Measurements from ENCODE around the gene PARP1.
A peak's percentile ranks its signal among the peaks of the same experiment; 100 is the strongest.

The PARP1 gene
- total RNA-seq: 146 to 356 (median 284) reads per million in 9 experiments

- peaks cover 43 to 53% of the 10 kb centered on the region in 2 donors for H3K4me1 Mint-ChIP-seq (ENCODE audit: low read depth in 2 of 2)
Measured at GRCh38 chr1:226407497-226408284, at the start of gene PARP1. Gene PARP1 (minus strand): TSS chr1:226408093. CDS start chr1:226407929, 164 bp downstream.

GRCh38 chr1:226457307-226457712 is 49.4 kb upstream of the PARP1 start:
- H3K4me3 Mint-ChIP-seq: peak overlapping the region; percentile 40 to 85
- H3K27me3 Mint-ChIP-seq: peaks cover 0 to 10% of the 10 kb centered on the region in 2 donors
- H3K4me1 Mint-ChIP-seq (ENCODE audit: low read depth in 2 of 2): peaks cover 10 to 11% of the 10 kb centered on the region in 2 donors
- ATAC-seq (replicated peaks): peak; percentile 93
- no peaks in the 10 kb centered on the region for H3K36me3 Mint-ChIP-seq (ENCODE audit: insufficient read depth)
- peak; percentile 55 to 59 (median 58) for DNase-seq
- H3K9me3 Mint-ChIP-seq: no peaks in the 10 kb centered on the region
- H3K27ac Mint-ChIP-seq: peak overlapping the region; percentile 52 to 72

More at GRCh38 chr1:226407497-226408284, at the start of gene PARP1:
- Mint-ChIP-seq H3K4me3 (peak within 1 kb of the TSS; percentile 90 to 95), H3K36me3 (ENCODE audit: insufficient read depth) (peaks cover 26% of the 10 kb centered on the region), H3K27me3 (no peaks in the 10 kb centered on the region), H3K9me3 (no peaks in the 10 kb centered on the region), H3K27ac (peak within 1 kb of the TSS; percentile 92 to 93)
- ATAC-seq (replicated peaks): peak; percentile 82
- DNase-seq: peak; percentile 85 to 91 (median 89)

- Mint-ChIP-seq H3K4me3 (no peak overlapping the region), H3K27me3 (peaks cover 0 to 14% of the 10 kb centered on the region in 2 donors), H3K27ac (no peak overlapping the region), H3K36me3 (ENCODE audit: insufficient read depth) (no peaks in the 10 kb centered on the region), H3K9me3 (no peaks in the 10 kb centered on the region), H3K4me1 (ENCODE audit: low read depth in 2 of 2) (peaks cover 10 to 11% of the 10 kb centered on the region in 2 donors)
- no peak for ATAC-seq (replicated peaks)
- DNase-seq: no peak
Measured at GRCh38 chr1:226455843-226456242, 48.0 kb upstream of the PARP1 start.

GRCh38 chr1:226454349-226454748 is 46.5 kb upstream of the PARP1 start:
- DNase-seq (no peak), ATAC-seq (replicated peaks) (no peak)
- Mint-ChIP-seq H3K9me3 (no peaks in the 10 kb centered on the region), H3K36me3 (ENCODE audit: insufficient read depth) (no peaks in the 10 kb centered on the region), H3K27ac (no peak overlapping the region), H3K27me3 (peaks cover 0 to 26% of the 10 kb centered on the region in 2 donors), H3K4me1 (ENCODE audit: low read depth in 2 of 2) (peaks cover 10 to 11% of the 10 kb centered on the region in 2 donors), H3K4me3 (no peak overlapping the region)

GRCh38 chr1:226453015-226453704 is 45.3 kb upstream of the PARP1 start:
- no peak overlapping the region for H3K4me3 Mint-ChIP-seq
- H3K9me3 Mint-ChIP-seq: no peaks in the 10 kb centered on the region
- ATAC-seq (replicated peaks) (no peak), DNase-seq (no peak)
- H3K27me3 Mint-ChIP-seq: peaks cover 0 to 26% of the 10 kb centered on the region in 2 donors
- peaks cover 10 to 11% of the 10 kb centered on the region in 2 donors for H3K4me1 Mint-ChIP-seq (ENCODE audit: low read depth in 2 of 2)
- peak overlapping the region in 1 of 2 donors; percentile 7 for H3K27ac Mint-ChIP-seq
- H3K36me3 Mint-ChIP-seq (ENCODE audit: insufficient read depth): no peaks in the 10 kb centered on the region

GRCh38 chr1:226450688-226451087 is 42.8 kb upstream of the PARP1 start:
- Mint-ChIP-seq H3K27me3 (peaks cover 0 to 17% of the 10 kb centered on the region in 2 donors), H3K4me1 (ENCODE audit: low read depth in 2 of 2) (peaks cover 7 to 9% of the 10 kb centered on the region in 2 donors), H3K4me3 (no peak overlapping the region), H3K27ac (no peak overlapping the region), H3K36me3 (ENCODE audit: insufficient read depth) (no peaks in the 10 kb centered on the region), H3K9me3 (no peaks in the 10 kb centered on the region)
- ATAC-seq (replicated peaks): no peak
- DNase-seq: no peak

- Mint-ChIP-seq H3K4me3 (no peak overlapping the region), H3K4me1 (ENCODE audit: low read depth in 2 of 2) (peaks cover 15 to 18% of the 10 kb centered on the region in 2 donors), H3K27ac (no peak overlapping the region), H3K9me3 (no peaks in the 10 kb centered on the region), H3K27me3 (peaks cover 0 to 16% of the 10 kb centered on the region in 2 donors), H3K36me3 (ENCODE audit: insufficient read depth) (no peaks in the 10 kb centered on the region)
- no peak for ATAC-seq (replicated peaks)
- DNase-seq: no peak
Measured at GRCh38 chr1:226449823-226450222, 41.9 kb upstream of the PARP1 start.

GRCh38 chr1:226447932-226448665 is 40.2 kb upstream of the PARP1 start:
- peaks cover 20 to 27% of the 10 kb centered on the region in 2 donors for H3K4me1 Mint-ChIP-seq (ENCODE audit: low read depth in 2 of 2)
- DNase-seq: no peak
- H3K4me3 Mint-ChIP-seq: no peak overlapping the region
- no peak overlapping the region for H3K27ac Mint-ChIP-seq
- ATAC-seq (replicated peaks): no peak
- no peaks in the 10 kb centered on the region for H3K9me3 Mint-ChIP-seq
- peaks cover 0 to 16% of the 10 kb centered on the region in 2 donors for H3K27me3 Mint-ChIP-seq
- H3K36me3 Mint-ChIP-seq (ENCODE audit: insufficient read depth): no peaks in the 10 kb centered on the region

- no peak overlapping the region for H3K4me3 Mint-ChIP-seq
- DNase-seq (no peak), ATAC-seq (replicated peaks) (no peak)
- H3K27ac Mint-ChIP-seq: peak overlapping the region; percentile 82 to 90
- H3K36me3 Mint-ChIP-seq (ENCODE audit: insufficient read depth): no peaks in the 10 kb centered on the region
- peaks cover 0 to 19% of the 10 kb centered on the region in 2 donors for H3K27me3 Mint-ChIP-seq
- peaks cover 20 to 27% of the 10 kb centered on the region in 2 donors for H3K4me1 Mint-ChIP-seq (ENCODE audit: low read depth in 2 of 2)
- no peaks in the 10 kb centered on the region for H3K9me3 Mint-ChIP-seq
Measured at GRCh38 chr1:226446094-226446493, 38.2 kb upstream of the PARP1 start.

- ATAC-seq (replicated peaks) (peak; percentile 99), DNase-seq (peak; percentile 54 to 70 (median 61))
- Mint-ChIP-seq H3K4me1 (ENCODE audit: low read depth in 2 of 2) (peaks cover 20 to 27% of the 10 kb centered on the region in 2 donors), H3K36me3 (ENCODE audit: insufficient read depth) (no peaks in the 10 kb centered on the region), H3K9me3 (no peaks in the 10 kb centered on the region), H3K27me3 (peaks cover 0 to 12% of the 10 kb centered on the region in 2 donors), H3K4me3 (peak overlapping the region; percentile 4 to 62), H3K27ac (peak overlapping the region; percentile 82 to 90)
Measured at GRCh38 chr1:226444901-226445300, 37.0 kb upstream of the PARP1 start.

GRCh38 chr1:226443439-226443838 is 35.5 kb upstream of the PARP1 start:
- no peak overlapping the region for H3K27ac Mint-ChIP-seq
- H3K4me1 Mint-ChIP-seq (ENCODE audit: low read depth in 2 of 2): peaks cover 20 to 27% of the 10 kb centered on the region in 2 donors
- H3K4me3 Mint-ChIP-seq: no peak overlapping the region
- no peaks in the 10 kb centered on the region for H3K9me3 Mint-ChIP-seq
- no peaks in the 10 kb centered on the region for H3K36me3 Mint-ChIP-seq (ENCODE audit: insufficient read depth)
- DNase-seq (no peak), ATAC-seq (replicated peaks) (no peak)
- H3K27me3 Mint-ChIP-seq: peaks cover 0 to 9% of the 10 kb centered on the region in 2 donors

GRCh38 chr1:226443033-226443432 is 35.1 kb upstream of the PARP1 start:
- Mint-ChIP-seq H3K36me3 (ENCODE audit: insufficient read depth) (no peaks in the 10 kb centered on the region), H3K27me3 (peaks cover 0 to 9% of the 10 kb centered on the region in 2 donors), H3K27ac (no peak overlapping the region), H3K4me1 (ENCODE audit: low read depth in 2 of 2) (peaks cover 20 to 27% of the 10 kb centered on the region in 2 donors), H3K4me3 (no peak overlapping the region), H3K9me3 (no peaks in the 10 kb centered on the region)
- DNase-seq (no peak), ATAC-seq (replicated peaks) (no peak)

GRCh38 chr1:226441629-226442028 is 33.7 kb upstream of the PARP1 start:
- Mint-ChIP-seq H3K27me3 (peaks cover 6 to 9% of the 10 kb centered on the region in 2 donors), H3K9me3 (no peaks in the 10 kb centered on the region), H3K4me1 (ENCODE audit: low read depth in 2 of 2) (peaks cover 20 to 27% of the 10 kb centered on the region in 2 donors), H3K4me3 (no peak overlapping the region), H3K27ac (no peak overlapping the region), H3K36me3 (ENCODE audit: insufficient read depth) (no peaks in the 10 kb centered on the region)
- no peak for DNase-seq
- ATAC-seq (replicated peaks): no peak

Measured in effector memory CD8-positive, alpha-beta T cell (primary cell).